HepG2 (cell line): Measurements from ENCODE around the gene NIPAL1. TPM values are rescaled to one million over a fixed set of nuclear protein-coding genes. Genes with fewer than 3 reads are reported as not detected.

ENCODE experiments used
- DNMT3B ChIP-seq: conservative IDR thresholded peaks from 2 replicates; pipeline ENCODE4 v1.6.1; 2016; ENCODE audit warnings: missing biosample characterization, control low read depth
- GABPA ChIP-seq, 2 experiments: IDR thresholded peaks; 2 replicates each; pipeline ENCODE4 v1.6.1; 2011 to 2016; ENCODE audit warnings: low read depth in 2 of 2, low read length in 1 of 2, missing biosample characterization in 1 of 2, missing genetic modification characterization in 1 of 2
- HDAC2 ChIP-seq: sonication (generic); formaldehyde crosslinking; IDR thresholded peaks from 2 replicates; pipeline ENCODE4 v1.4.0; 2020; ENCODE audit warnings: missing genetic modification reagents
- KDM4B ChIP-seq: sonication (generic); formaldehyde crosslinking; IDR thresholded peaks from 2 replicates; pipeline ENCODE4 v1.4.0; 2020; ENCODE audit warnings: missing genetic modification reagents
- NFATC3 ChIP-seq: sonication (generic); formaldehyde crosslinking; IDR thresholded peaks from 2 replicates; pipeline ENCODE4 v1.5.1; 2020; ENCODE audit warnings: mild to moderate bottlenecking, missing genetic modification reagents
- TEAD3 ChIP-seq: optimal IDR thresholded peaks from 2 replicates; pipeline ENCODE3; 2016; ENCODE audit warnings: borderline replicate concordance
- ZFP36 ChIP-seq: fragments of 150-350 bp; IDR thresholded peaks from 2 replicates; pipeline ENCODE4 v1.6.1; 2018; ENCODE audit warnings: borderline replicate concordance, low read length, low read depth; ENCODE audit not compliant: partially characterized antibody
- ZFP36L2 ChIP-seq: sonication (generic); formaldehyde crosslinking; IDR thresholded peaks from 2 replicates; pipeline ENCODE4 v1.4.0; 2020; ENCODE audit warnings: missing genetic modification reagents
- ZNF317 ChIP-seq: sonication (generic); formaldehyde crosslinking; IDR thresholded peaks from 2 replicates; pipeline ENCODE4 v1.5.0; 2020; ENCODE audit warnings: mild to moderate bottlenecking, missing genetic modification reagents
- ZNF33A ChIP-seq: sonication (generic); formaldehyde crosslinking; IDR thresholded peaks from 2 replicates; pipeline ENCODE4 v1.5.1; 2020; ENCODE audit warnings: missing genetic modification reagents, mild to moderate bottlenecking, moderate library complexity, borderline replicate concordance
- ZNF34 ChIP-seq: sonication (generic); formaldehyde crosslinking; IDR thresholded peaks from 2 replicates; pipeline ENCODE4 v1.4.0; 2020; ENCODE audit warnings: mild to moderate bottlenecking, missing genetic modification reagents, borderline replicate concordance
- ZNF460 ChIP-seq: sonication (generic); formaldehyde crosslinking; IDR thresholded peaks from 2 replicates; pipeline ENCODE4 v1.5.1; 2020; ENCODE audit warnings: missing genetic modification reagents, mild to moderate bottlenecking, borderline replicate concordance
- ZNF510 ChIP-seq: sonication (generic); formaldehyde crosslinking; IDR thresholded peaks from 2 replicates; pipeline ENCODE4 v1.4.0; 2020; ENCODE audit warnings: low read depth, mild to moderate bottlenecking, missing genetic modification reagents
- ZNF563 ChIP-seq: sonication (generic); formaldehyde crosslinking; IDR thresholded peaks from 2 replicates; pipeline ENCODE4 v1.8.0; 2022; ENCODE audit warnings: mild to moderate bottlenecking, moderate library complexity, missing genetic modification reagents
- ZNF772 ChIP-seq: sonication (generic); formaldehyde crosslinking; IDR thresholded peaks from 2 replicates; pipeline ENCODE4 v1.5.0; 2020; ENCODE audit warnings: mild to moderate bottlenecking, missing genetic modification reagents
- ZNF776 ChIP-seq: sonication (generic); formaldehyde crosslinking; IDR thresholded peaks from 2 replicates; pipeline ENCODE4 v1.4.0; 2020; ENCODE audit warnings: mild to moderate bottlenecking, missing genetic modification reagents
- polyA plus RNA-seq, 8 experiments: library from polyadenylated mRNA; depleted of rRNA in 3 of 8; stranded (reverse) in 7 of 8; unstranded in 1 of 8; fragments of >200 nt; fragmentation: Illumina TruSeq in 4 of 8; extraction: Trizol in 4 of 8; gene quantifications; 2 replicates each; pipeline versions ENCODE4 v1.2.1 to v1.2.3, GENCODE V29; 2011 to 2016; ENCODE audit warnings: low read depth in 4 of 8, missing spikeins in 1 of 8, mixed read lengths in 1 of 8; ENCODE audit not compliant: insufficient read depth in 1 of 8
- total RNA-seq, 5 experiments: library from RNA; depleted of rRNA; stranded (reverse); fragments of >200 nt; fragmentation: Illumina TruSeq; extraction: Trizol; gene quantifications; 2 replicates each; pipeline ENCODE4 v1.2.3, GENCODE V29; 2016; ENCODE audit warnings: low read depth in 1 of 5
- TF ChIP-seq, protein P1 (sequence below): sonication (generic); formaldehyde crosslinking; IDR thresholded peaks from 2 replicates; pipeline ENCODE4 v1.4.0; 2020; ENCODE audit warnings: mild to moderate bottlenecking, missing genetic modification reagents
- TF ChIP-seq, protein P2 (sequence below): sonication (generic); formaldehyde crosslinking; IDR thresholded peaks from 2 replicates; pipeline ENCODE4 v1.4.0; 2020; ENCODE audit warnings: mild to moderate bottlenecking, missing genetic modification reagents
- TF ChIP-seq, protein P3 (sequence below): sonication (generic); formaldehyde crosslinking; IDR thresholded peaks from 2 replicates; pipeline ENCODE4 v1.9.0; 2021; ENCODE audit warnings: missing genetic modification reagents, borderline replicate concordance
- TF ChIP-seq, protein P4 (sequence below): sonication (generic); formaldehyde crosslinking; IDR thresholded peaks from 2 replicates; pipeline ENCODE4 v1.8.1; 2023; ENCODE audit warnings: mild to moderate bottlenecking, moderate library complexity, missing genetic modification reagents
- TF ChIP-seq, protein P5 (sequence below): IDR thresholded peaks from 2 replicates; pipeline ENCODE4 v1.6.1; 2018; ENCODE audit warnings: missing genetic modification reagents
- TF ChIP-seq, protein P6 (sequence below): sonication (generic); formaldehyde crosslinking; IDR thresholded peaks from 2 replicates; pipeline ENCODE4 v1.4.0; 2020; ENCODE audit warnings: missing genetic modification reagents

NIPAL1 gene
- total and polyA plus RNA-seq, 2 of the 13 experiments (the other 11 are each of a cell fraction or from before 2014, with no cell fraction given), result 1.4 to 3.4 TPM

DNA sequence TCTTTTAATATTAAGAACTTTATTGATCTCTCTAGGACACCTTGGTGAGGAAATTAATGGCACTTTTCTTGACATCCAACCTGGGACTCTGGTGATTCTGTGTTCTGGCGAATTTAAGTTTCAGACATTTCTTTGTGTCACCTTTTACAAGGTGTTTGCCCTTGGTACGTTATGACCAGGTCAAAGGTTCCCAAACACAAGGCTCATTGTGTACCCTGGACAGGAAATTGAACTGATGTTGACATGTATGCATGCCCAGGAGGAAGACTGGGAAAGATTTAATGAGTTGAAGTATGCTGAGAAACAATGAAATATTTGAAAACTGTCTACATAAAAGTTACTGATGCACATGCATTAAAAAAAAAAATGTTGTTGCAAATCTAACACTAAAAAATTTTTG is 22.1 kb downstream of the NIPAL1 start (continued):
- TF ChIP-seq, protein P1, sequence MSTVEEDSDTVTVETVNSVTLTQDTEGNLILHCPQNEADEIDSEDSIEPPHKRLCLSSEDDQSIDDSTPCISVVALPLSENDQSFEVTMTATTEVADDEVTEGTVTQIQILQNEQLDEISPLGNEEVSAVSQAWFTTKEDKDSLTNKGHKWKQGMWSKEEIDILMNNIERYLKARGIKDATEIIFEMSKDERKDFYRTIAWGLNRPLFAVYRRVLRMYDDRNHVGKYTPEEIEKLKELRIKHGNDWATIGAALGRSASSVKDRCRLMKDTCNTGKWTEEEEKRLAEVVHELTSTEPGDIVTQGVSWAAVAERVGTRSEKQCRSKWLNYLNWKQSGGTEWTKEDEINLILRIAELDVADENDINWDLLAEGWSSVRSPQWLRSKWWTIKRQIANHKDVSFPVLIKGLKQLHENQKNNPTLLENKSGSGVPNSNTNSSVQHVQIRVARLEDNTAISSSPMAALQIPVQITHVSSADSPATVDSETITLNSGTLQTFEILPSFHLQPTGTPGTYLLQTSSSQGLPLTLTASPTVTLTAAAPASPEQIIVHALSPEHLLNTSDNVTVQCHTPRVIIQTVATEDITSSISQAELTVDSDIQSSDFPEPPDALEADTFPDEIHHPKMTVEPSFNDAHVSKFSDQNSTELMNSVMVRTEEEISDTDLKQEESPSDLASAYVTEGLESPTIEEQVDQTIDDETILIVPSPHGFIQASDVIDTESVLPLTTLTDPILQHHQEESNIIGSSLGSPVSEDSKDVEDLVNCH (CRISPR knock-in tag), result no peak
- TF ChIP-seq, protein P2, sequence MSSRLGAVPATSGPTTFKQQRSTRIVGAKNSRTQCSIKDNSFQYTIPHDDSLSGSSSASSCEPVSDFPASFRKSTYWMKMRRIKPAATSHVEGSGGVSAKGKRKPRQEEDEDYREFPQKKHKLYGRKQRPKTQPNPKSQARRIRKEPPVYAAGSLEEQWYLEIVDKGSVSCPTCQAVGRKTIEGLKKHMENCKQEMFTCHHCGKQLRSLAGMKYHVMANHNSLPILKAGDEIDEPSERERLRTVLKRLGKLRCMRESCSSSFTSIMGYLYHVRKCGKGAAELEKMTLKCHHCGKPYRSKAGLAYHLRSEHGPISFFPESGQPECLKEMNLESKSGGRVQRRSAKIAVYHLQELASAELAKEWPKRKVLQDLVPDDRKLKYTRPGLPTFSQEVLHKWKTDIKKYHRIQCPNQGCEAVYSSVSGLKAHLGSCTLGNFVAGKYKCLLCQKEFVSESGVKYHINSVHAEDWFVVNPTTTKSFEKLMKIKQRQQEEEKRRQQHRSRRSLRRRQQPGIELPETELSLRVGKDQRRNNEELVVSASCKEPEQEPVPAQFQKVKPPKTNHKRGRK (CRISPR knock-in tag), result no peak
- TF ChIP-seq DNMT3B (CRISPR knock-in tag) (no peak), TEAD3 (peak; percentile 43), ZNF317 (CRISPR knock-in tag) (no peak), ZFP36 (no peak), HDAC2 (CRISPR knock-in tag) (0 out of 2 replicates have a peak, but pooled peaks have one; percentile 47), ZNF772 (CRISPR knock-in tag) (no peak), KDM4B (CRISPR knock-in tag) (no peak), NFATC3 (CRISPR knock-in tag) (no peak), ZNF563 (CRISPR knock-in tag) (no peak), ZNF33A (CRISPR knock-in tag) (no peak), ZNF460 (CRISPR knock-in tag) (no peak), ZFP36L2 (CRISPR knock-in tag) (no peak), GABPA (IDR thresholded peaks at IDR 0.05; ENCODE audit: low read depth, low read length) (no peak), GABPA (CRISPR knock-in tag; IDR thresholded peaks at IDR 0.05; ENCODE audit: low read depth) (peak; percentile 54), ZNF776 (CRISPR knock-in tag) (no peak), ZNF510 (CRISPR knock-in tag) (no peak), ZNF34 (no peak)
- TF ChIP-seq, protein P3, sequence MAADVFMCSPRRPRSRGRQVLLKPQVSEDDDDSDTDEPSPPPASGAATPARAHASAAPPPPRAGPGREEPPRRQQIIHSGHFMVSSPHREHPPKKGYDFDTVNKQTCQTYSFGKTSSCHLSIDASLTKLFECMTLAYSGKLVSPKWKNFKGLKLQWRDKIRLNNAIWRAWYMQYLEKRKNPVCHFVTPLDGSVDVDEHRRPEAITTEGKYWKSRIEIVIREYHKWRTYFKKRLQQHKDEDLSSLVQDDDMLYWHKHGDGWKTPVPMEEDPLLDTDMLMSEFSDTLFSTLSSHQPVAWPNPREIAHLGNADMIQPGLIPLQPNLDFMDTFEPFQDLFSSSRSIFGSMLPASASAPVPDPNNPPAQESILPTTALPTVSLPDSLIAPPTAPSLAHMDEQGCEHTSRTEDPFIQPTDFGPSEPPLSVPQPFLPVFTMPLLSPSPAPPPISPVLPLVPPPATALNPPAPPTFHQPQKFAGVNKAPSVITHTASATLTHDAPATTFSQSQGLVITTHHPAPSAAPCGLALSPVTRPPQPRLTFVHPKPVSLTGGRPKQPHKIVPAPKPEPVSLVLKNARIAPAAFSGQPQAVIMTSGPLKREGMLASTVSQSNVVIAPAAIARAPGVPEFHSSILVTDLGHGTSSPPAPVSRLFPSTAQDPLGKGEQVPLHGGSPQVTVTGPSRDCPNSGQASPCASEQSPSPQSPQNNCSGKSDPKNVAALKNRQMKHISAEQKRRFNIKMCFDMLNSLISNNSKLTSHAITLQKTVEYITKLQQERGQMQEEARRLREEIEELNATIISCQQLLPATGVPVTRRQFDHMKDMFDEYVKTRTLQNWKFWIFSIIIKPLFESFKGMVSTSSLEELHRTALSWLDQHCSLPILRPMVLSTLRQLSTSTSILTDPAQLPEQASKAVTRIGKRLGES, result no peak
- TF ChIP-seq, protein P4, sequence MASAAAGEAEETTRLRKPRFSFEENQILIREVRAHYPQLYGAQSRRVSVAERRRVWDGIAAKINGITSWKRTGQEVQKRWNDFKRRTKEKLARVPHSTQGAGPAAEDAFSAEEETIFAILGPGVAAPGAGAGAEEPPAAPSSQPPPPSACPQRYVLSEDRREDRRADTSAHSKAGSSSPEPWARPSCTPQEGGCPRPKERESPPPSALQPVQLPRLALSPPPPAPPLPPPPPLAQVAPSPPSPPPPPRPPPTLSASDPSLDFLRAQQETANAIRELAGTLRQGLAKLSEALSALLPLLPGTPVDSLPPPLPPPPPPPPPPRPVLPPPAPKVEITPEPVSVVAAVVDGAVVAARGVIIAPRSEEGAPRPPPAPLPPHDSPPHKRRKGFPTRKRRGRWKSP (CRISPR knock-in tag), result no peak
- TF ChIP-seq, protein P5, sequence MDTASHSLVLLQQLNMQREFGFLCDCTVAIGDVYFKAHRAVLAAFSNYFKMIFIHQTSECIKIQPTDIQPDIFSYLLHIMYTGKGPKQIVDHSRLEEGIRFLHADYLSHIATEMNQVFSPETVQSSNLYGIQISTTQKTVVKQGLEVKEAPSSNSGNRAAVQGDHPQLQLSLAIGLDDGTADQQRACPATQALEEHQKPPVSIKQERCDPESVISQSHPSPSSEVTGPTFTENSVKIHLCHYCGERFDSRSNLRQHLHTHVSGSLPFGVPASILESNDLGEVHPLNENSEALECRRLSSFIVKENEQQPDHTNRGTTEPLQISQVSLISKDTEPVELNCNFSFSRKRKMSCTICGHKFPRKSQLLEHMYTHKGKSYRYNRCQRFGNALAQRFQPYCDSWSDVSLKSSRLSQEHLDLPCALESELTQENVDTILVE (CRISPR knock-in tag), result no peak
- TF ChIP-seq, protein P6, sequence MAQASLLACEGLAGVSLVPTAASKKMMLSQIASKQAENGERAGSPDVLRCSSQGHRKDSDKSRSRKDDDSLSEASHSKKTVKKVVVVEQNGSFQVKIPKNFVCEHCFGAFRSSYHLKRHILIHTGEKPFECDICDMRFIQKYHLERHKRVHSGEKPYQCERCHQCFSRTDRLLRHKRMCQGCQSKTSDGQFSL (CRISPR knock-in tag), result no peak
